HUES64 (cell line): Measurements from ENCODE around the gene TSPAN3.

Experiments
- H3K27ac ChIP-seq: 2 replicates; pipeline ENCODE4 v1.7.0; 2013; ENCODE audit warnings: low read depth, low read length, inconsistent platforms
- H3K27me3 ChIP-seq: 2 replicates; pipeline ENCODE4 v1.6.1; 2013; ENCODE audit warnings: mild to moderate bottlenecking, low read length; ENCODE audit not compliant: insufficient read depth
- H3K36me3 ChIP-seq: 2 replicates; pipeline ENCODE4 v1.6.1; 2013; ENCODE audit warnings: mild to moderate bottlenecking, low read length; ENCODE audit not compliant: insufficient read depth
- H3K4me1 ChIP-seq: 2 replicates; pipeline ENCODE4 v1.6.1; 2013; ENCODE audit warnings: mild to moderate bottlenecking, low read length, moderate library complexity; ENCODE audit not compliant: insufficient read depth
- H3K4me3 ChIP-seq: 2 replicates; pipeline ENCODE4 v1.5.1; 2013; ENCODE audit warnings: mild to moderate bottlenecking, low read length, moderate library complexity
- H3K9ac ChIP-seq: 2 replicates; pipeline ENCODE4 v1.6.1; 2013; ENCODE audit warnings: mild to moderate bottlenecking, low read depth, low read length
- H3K9me3 ChIP-seq: 2 replicates; pipeline ENCODE4 v1.6.1; 2013; ENCODE audit warnings: low read depth, low read length; ENCODE audit not compliant: insufficient read depth
- WGBS: fragments of 150-250, 120-280 bp; methylation state at CpG from one replicate; pipeline ENCODE4 v1.1.7; 2013; ENCODE audit warnings: missing lambda C conversion rate; 5-methylcytosine and 5-hydroxymethylcytosine counted together

The TSPAN3 gene

DNA sequence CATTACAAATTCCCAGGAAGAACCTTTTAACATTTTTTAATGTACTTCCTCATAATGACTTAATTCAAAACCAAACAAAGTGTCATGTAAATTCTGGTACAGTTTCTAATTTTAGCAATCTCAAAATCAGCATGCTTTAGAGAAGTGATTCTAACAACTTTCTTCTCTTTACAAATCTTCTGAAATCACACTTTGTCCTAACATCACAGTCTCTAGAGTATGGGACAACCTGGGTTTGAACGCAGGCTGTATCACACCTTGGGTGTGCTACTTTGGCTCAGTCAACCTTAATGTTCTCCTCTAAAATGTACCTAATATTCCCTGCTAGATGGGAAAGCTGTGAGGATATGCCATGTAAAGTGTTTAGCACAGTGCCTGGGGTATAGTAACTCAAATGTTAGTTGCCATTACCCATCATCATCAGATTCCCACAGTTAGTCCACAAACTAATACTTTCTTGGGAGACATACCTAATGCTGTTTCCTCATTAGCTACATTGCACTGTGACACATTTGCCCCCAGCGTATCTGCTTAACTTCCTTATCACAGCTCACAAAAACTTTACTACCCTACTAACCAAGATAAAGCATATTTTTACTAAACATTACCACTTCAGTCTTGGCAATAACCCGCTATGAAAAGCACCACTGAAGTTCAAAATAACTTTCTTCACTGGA is 3.1 kb downstream of the TSPAN3 start:
- Histone ChIP-seq H3K36me3 (peaks cover 7% of the 10 kb centered on the region; the same call in 1 of the 2 replicates), H3K4me1 (peaks cover 28% of the 10 kb centered on the region), H3K9me3 (no peaks in the 10 kb centered on the region), H3K9ac (no peak overlapping the region), H3K27me3 (peaks cover 7% of the 10 kb centered on the region), H3K27ac (no peak overlapping the region), H3K4me3 (no peak overlapping the region)
- 92% methylated on average over 3 of the region's 3 CpGs for WGBS

DNA sequence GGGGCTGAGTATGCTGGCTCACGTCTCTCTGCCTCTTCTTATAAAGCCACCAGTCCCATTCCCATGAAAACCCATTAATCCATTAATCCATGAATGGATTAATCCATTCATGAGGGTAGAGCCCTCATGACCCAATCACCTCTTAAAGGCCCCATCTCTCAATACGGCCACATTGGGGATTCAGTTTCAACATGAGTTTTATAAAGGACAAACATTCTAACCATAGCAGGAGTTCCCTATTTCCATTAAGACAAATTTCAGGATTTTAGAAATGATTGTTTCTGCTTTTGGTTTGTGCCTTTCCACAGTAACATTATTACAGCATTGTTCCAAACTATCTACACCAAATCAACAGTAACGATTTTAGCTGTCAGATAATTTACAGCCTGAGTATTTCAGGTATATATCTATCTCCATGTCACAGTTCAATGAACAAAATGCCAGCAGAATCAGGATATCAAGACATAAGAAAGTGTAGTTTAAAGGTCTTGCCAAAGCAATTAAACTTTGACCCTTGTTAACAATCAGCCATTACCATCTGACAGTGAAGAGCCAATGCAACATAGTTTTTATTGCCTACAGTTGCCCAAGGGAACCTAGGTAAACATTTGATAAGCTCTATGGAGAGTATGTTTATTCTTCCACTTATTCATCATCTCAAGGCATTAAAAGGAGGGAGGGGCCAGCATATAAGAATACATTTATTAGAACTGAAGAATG is 3.8 kb downstream of the TSPAN3 start:
- peaks cover 28% of the 10 kb centered on the region for H3K4me1 ChIP-seq
- no peak overlapping the region for H3K9ac ChIP-seq
- H3K36me3 ChIP-seq: peaks cover 7% of the 10 kb centered on the region; the same call in 1 of the 2 replicates
- H3K9me3 ChIP-seq: no peaks in the 10 kb centered on the region
- H3K4me3 ChIP-seq: no peak overlapping the region
- no peak overlapping the region for H3K27ac ChIP-seq
- H3K27me3 ChIP-seq: peaks cover 7% of the 10 kb centered on the region
- WGBS: 79% methylated on average over 3 of the region's 3 CpGs

DNA sequence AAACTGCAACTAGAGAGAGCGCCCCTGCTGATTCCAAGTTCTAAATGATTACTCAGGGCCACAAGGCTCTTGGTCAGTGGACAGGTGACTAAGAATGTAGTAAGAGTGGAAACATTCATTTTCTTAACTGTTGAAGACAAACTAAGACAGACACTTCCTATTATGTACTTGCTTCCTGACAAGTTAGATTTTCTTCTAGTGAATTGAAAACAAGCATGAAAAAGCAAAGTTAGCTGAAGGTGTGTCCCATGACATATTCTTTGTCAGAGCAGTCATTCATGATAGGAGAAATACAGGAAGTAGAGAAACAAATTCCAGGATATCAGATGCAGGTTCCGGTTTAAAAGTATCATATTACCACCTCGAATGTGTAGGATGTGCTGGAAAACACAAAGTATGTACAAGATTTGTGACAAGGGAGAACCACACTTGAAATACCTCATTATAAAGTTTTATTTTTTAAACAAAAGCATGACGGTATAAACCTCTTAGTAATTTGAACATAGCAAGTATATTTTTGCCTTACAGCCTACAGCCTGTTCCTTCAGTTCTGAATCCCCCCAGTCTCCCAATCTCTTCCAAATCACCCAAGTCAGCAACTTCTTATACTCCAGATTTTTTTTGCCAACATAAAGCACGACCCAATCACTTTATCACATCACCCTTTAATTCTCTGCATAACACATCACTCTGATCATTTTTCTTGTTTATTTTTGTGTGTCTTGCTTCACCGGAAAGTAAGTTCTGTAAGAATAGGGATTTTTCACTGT is 6.2 kb downstream of the TSPAN3 start:
- Histone ChIP-seq H3K4me1 (peaks cover 26% of the 10 kb centered on the region), H3K9me3 (no peaks in the 10 kb centered on the region), H3K27me3 (peaks cover 1% of the 10 kb centered on the region), H3K9ac (no peak overlapping the region), H3K36me3 (peaks cover 7% of the 10 kb centered on the region; the same call in 1 of the 2 replicates), H3K27ac (no peak overlapping the region), H3K4me3 (no peak overlapping the region)
- 80% methylated on average over 4 of the region's 6 CpGs for WGBS

DNA sequence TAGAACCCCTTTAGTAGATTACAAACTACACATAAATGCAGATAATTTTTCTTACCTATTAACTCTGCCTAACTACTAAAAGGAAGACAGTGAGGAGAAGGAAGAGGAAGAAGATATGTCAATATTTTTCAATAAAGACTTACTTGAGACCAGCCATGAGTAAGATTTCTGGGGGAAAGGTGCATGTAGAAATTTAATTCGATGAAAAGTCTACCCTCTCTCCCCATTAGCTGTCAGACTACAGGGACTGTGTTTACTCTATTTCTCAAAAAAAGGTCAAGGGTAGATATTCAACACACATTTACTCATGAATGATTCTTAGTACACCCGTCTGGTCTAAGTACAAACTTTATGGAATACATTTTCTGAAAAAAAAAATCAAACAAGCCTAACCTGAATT is 6.8 kb downstream of the TSPAN3 start:
- H3K36me3 ChIP-seq: peaks cover 5% of the 10 kb centered on the region; the same call in 1 of the 2 replicates
- peaks cover 22% of the 10 kb centered on the region for H3K4me1 ChIP-seq
- H3K9ac ChIP-seq: no peak overlapping the region
- WGBS: 82% methylated on average over 1 of the region's 2 CpGs
- H3K27me3 ChIP-seq: no peaks in the 10 kb centered on the region
- no peak overlapping the region for H3K27ac ChIP-seq
- H3K4me3 ChIP-seq: no peak overlapping the region
- H3K9me3 ChIP-seq: no peaks in the 10 kb centered on the region

DNA sequence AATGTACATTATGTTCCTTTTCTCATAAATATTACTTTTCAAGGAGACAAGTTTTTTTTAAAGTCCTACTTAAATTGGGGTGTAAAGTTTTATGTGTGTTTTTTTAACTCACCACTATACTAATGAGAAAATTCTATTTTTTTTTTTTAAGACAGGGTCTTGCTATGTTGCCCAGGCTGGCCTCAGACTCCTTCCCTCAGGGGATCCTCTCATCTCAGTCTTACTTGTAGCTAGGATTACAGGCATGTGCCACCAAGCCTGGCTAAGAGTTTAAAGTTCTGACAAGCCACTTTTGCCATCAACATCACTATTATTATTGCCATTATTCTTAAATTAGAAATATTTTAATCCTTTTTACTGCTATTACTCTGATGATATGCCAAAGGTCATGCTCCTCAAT is 7.7 kb downstream of the TSPAN3 start:
- no peak overlapping the region for H3K4me3 ChIP-seq
- H3K9me3 ChIP-seq: no peaks in the 10 kb centered on the region
- H3K27me3 ChIP-seq: no peaks in the 10 kb centered on the region
- H3K4me1 ChIP-seq: peaks cover 22% of the 10 kb centered on the region
- no peaks in the 10 kb centered on the region for H3K36me3 ChIP-seq
- H3K27ac ChIP-seq: no peak overlapping the region
- H3K9ac ChIP-seq: no peak overlapping the region

DNA sequence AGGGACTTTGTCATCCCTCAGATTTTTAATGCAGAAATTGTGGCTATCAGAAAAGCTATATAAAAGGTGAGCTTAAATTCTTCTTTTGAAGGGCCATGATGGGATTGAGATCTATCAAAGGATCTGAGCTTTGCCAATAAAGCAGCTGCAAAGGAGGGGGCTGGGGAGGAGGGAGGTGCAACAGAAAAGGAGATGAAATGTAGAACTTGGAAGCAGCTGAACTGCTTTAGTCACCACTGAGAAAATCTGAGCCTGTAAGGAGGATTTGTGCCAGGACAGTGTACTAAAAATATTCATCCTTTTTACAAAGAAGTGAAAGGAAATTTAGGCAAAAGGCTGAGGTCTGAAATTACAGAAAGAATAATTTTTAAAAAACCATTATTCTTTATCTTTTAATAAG is 10.4 kb downstream of the TSPAN3 start:
- Histone ChIP-seq H3K27ac (no peak overlapping the region), H3K4me1 (peaks cover 30% of the 10 kb centered on the region), H3K4me3 (no peak overlapping the region), H3K36me3 (peaks cover 6% of the 10 kb centered on the region; the same call in 1 of the 2 replicates), H3K9me3 (no peaks in the 10 kb centered on the region), H3K9ac (no peak overlapping the region), H3K27me3 (no peaks in the 10 kb centered on the region)

DNA sequence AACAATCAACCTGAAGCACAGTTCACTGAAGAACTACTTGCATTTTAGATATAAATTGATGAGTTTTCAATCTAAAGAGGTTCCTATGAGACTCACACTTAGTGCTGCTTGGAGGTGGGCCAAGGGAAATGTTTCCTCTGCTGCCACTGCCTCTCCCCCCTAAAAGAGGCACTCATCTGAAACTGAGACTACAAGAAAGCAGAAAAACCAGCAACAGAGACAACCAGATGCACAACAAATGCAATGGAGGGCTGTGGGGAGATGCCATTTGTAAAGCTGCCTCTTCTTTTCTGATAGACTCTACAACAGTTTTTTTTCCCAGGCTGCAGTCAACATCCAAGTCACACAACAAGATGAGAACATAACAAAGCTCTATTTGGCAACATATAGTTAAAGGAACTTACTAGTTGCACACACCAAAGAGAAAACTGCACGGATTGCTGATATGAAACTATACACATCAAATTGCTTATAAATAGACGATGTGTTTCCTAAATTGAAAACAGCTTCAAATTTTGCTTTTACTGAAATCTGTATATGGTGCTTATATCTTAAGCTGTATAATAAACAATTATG is 11.0 kb downstream of the TSPAN3 start:
- 100% methylated on average over 2 of the region's 2 CpGs for WGBS
- H3K4me1 ChIP-seq: peaks cover 30% of the 10 kb centered on the region
- no peak overlapping the region for H3K9ac ChIP-seq
- no peak overlapping the region for H3K27ac ChIP-seq
- H3K4me3 ChIP-seq: no peak overlapping the region
- no peaks in the 10 kb centered on the region for H3K9me3 ChIP-seq
- H3K36me3 ChIP-seq: peaks cover 7% of the 10 kb centered on the region; the same call in 1 of the 2 replicates
- no peaks in the 10 kb centered on the region for H3K27me3 ChIP-seq

DNA sequence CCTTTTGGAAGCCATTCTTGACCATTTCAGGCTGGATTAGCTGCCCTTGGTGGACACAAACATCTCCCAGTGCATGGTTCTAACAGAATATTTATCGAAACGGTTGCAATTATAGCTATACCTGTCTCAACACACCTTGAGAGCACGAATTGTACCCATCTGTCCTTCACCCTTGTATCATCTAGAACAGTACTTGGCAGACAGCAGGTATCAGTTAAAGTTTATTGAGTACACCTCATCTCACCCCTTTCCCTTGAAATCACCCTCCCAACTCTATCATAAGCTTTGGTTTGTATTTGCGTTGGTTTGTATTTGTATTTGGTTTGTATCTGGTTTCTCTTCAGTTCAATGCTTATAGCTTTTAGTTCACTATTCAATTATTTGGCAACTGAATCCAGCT is 12.4 kb downstream of the TSPAN3 start:
- Histone ChIP-seq H3K4me3 (no peak overlapping the region), H3K36me3 (peaks cover 12% of the 10 kb centered on the region; the same call in 1 of the 2 replicates), H3K9ac (no peak overlapping the region), H3K27ac (no peak overlapping the region), H3K9me3 (no peaks in the 10 kb centered on the region), H3K27me3 (no peaks in the 10 kb centered on the region), H3K4me1 (peaks cover 24% of the 10 kb centered on the region)
- WGBS: 96% methylated on average over 3 of the region's 4 CpGs

DNA sequence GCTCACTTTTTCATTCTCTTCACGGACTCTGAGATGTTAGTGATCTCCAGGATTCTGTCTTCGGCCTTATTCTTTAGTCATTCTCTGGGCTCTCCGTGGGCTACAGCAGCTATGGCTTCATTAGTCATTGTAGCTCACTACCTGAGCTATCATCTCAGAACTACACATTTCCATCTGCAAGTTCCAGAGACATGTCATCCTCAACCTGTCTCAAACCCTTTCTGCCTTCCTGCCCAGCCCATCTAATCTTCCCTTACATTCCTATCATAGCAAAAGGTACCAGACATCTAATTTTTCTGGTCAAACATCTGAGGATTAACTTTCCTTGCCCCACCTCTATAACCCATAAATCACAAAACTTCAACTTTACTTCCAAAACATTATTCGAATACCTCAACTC is 13.2 kb downstream of the TSPAN3 start:
- WGBS: 90% methylated on average over 4 of the region's 4 CpGs
- peaks cover 14% of the 10 kb centered on the region; the same call in 1 of the 2 replicates for H3K36me3 ChIP-seq
- no peaks in the 10 kb centered on the region for H3K27me3 ChIP-seq
- peaks cover 24% of the 10 kb centered on the region for H3K4me1 ChIP-seq
- H3K9me3 ChIP-seq: no peaks in the 10 kb centered on the region
- no peak overlapping the region for H3K9ac ChIP-seq
- no peak overlapping the region for H3K27ac ChIP-seq
- H3K4me3 ChIP-seq: no peak overlapping the region

DNA sequence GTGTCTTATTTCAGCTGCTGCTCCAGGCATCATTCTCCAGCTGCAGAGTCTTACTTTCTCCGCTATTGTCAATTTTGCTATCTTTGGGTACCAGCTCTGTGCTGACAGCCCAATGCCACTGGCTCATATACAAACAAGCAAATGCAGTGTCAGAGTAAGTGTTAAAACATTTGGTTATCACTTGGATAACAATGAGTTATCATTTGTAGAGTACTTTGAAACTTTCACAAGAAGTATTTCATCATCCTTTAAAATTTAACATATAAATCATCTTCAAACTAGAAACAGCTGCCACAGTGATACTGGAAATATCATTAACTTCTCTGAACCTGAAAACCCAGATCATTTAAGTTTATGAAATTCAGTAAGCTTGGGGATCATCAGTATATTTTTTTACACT is 13.8 kb downstream of the TSPAN3 start:
- H3K4me1 ChIP-seq: peaks cover 24% of the 10 kb centered on the region
- no peaks in the 10 kb centered on the region for H3K27me3 ChIP-seq
- H3K9ac ChIP-seq: no peak overlapping the region
- 96% methylated on average over 1 of the region's 1 CpG for WGBS
- no peaks in the 10 kb centered on the region for H3K9me3 ChIP-seq
- H3K36me3 ChIP-seq: peaks cover 21% of the 10 kb centered on the region
- no peak overlapping the region for H3K27ac ChIP-seq
- no peak overlapping the region for H3K4me3 ChIP-seq

DNA sequence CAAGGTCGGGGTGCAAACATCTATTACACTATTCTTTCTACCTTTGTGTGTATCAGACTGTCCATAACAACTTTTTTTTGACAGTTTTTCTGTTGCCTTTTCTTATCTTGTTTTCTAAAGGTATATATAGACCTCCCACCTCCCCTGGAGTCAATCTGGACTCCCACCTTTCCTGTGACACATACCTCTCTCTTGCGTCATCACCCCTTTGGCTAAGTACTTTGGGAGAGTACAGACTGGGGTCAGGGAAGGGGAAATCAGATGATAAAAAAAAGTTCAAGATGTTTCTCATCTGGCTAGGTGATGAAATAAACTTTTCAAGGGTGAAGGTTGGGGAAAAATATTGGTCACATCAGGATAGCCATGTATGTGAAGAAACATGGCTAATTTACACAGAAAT is 17.2 kb downstream of the TSPAN3 start:
- H3K4me3 ChIP-seq: no peak overlapping the region
- H3K27ac ChIP-seq: no peak overlapping the region
- H3K4me1 ChIP-seq: peaks cover 16% of the 10 kb centered on the region; the same call in 1 of the 2 replicates
- H3K9ac ChIP-seq: no peak overlapping the region
- 95% methylated on average over 2 of the region's 2 CpGs for WGBS
- H3K9me3 ChIP-seq: no peaks in the 10 kb centered on the region
- peaks cover 54% of the 10 kb centered on the region for H3K36me3 ChIP-seq
- no peaks in the 10 kb centered on the region for H3K27me3 ChIP-seq
